MCF 10A (cell line): ENCODE results near the gene AMDHD1. TPM values are rescaled to one million over a fixed set of nuclear protein-coding genes. Genes with fewer than 3 reads are reported as not detected.

Source experiments
- BruUV-seq: library from RNA; stranded (reverse); fragments of 400-500 nt; replicated peaks from 2 replicates; lab custom pipeline; 2021; lab: Mats Ljungman, UMichigan
- CTCF ChIA-PET: fragments of 300-600 bp; sonication (Branson Sonifier 250); formaldehyde crosslinking; extraction: SDS; loops from one replicate; lab custom pipeline; 2021; ENCODE audit warnings: antibody characterized with exemption, inconsistent platforms; lab: Yijun Ruan, JAX
- POLR2A ChIA-PET: fragments of 300-600, 350-650 bp; sonication (Branson Sonifier 250); formaldehyde crosslinking; extraction: SDS; loops from one replicate; lab custom pipeline; 2020; ENCODE audit warnings: antibody characterized with exemption, inconsistent platforms; lab: Yijun Ruan, JAX
- DNase-seq: peaks from one replicate; pipeline ENCODE4 v3.0.0-alpha.2; 2018; ENCODE audit not compliant: unreplicated experiment
- H3K27ac Mint-ChIP-seq: one replicate; pipeline ENCODE4 v1.8.0; 2022; ENCODE audit warnings: mild to moderate bottlenecking, low read depth, mixed read lengths; ENCODE audit not compliant: unreplicated experiment
- H3K27me3 Mint-ChIP-seq: one replicate; pipeline ENCODE4 v1.8.0; 2022; ENCODE audit warnings: mixed read lengths; ENCODE audit not compliant: insufficient read depth, unreplicated experiment
- H3K36me3 Mint-ChIP-seq: one replicate; pipeline ENCODE4 v1.8.0; 2022; ENCODE audit warnings: mild to moderate bottlenecking, moderate library complexity, mixed read lengths; ENCODE audit not compliant: insufficient read depth, unreplicated experiment
- H3K4me1 Mint-ChIP-seq: one replicate; pipeline ENCODE4 v1.8.0; 2022; ENCODE audit warnings: mixed read lengths; ENCODE audit not compliant: insufficient read depth, unreplicated experiment
- H3K4me3 Mint-ChIP-seq: one replicate; pipeline ENCODE4 v1.8.0; 2022; ENCODE audit warnings: mild to moderate bottlenecking, moderate library complexity, mixed read lengths; ENCODE audit not compliant: unreplicated experiment
- H3K9me3 Mint-ChIP-seq: one replicate; pipeline ENCODE4 v1.8.0; 2022; ENCODE audit warnings: mixed read lengths; ENCODE audit not compliant: unreplicated experiment
- CTCF ChIP-seq: fragments of 200-600 bp; IDR thresholded peaks from one replicate; pipeline ENCODE4 v1.8.0; 2022; ENCODE audit warnings: antibody characterized with exemption, mild to moderate bottlenecking; ENCODE audit not compliant: unreplicated experiment
- intact Hi-C: fragments of 100-400 bp; cut with micrococcal nuclease; formaldehyde crosslinking; loops from 2 replicates; pipeline ENCODE4 v1.14.1; 2022
- total RNA-seq: library from RNA; stranded (reverse); gene quantifications from 2 replicates; pipeline ENCODE4 v1.2.3, GENCODE V29; 2022

Gene AMDHD1
- total RNA-seq, 1 experiment from 2014 or later, result 0.47 TPM

- no peaks in the 10 kb centered on the region for H3K4me1 Mint-ChIP-seq
Observed at GRCh38 chr12:95970905-95971304, 27.8 kb downstream of the AMDHD1 start.

GRCh38 chr12:95972832-95973456, 29.8 kb downstream of the AMDHD1 start:
- Mint-ChIP-seq H3K36me3 (no peaks in the 10 kb centered on the region), H3K27ac (no peak overlapping the region), H3K9me3 (no peaks in the 10 kb centered on the region), H3K4me1 (peaks cover 5% of the 10 kb centered on the region), H3K27me3 (no peaks in the 10 kb centered on the region), H3K4me3 (no peak overlapping the region)
- DNase-seq, result no peak
- intact Hi-C loops, result no loop called here
- CTCF ChIA-PET, result interaction anchor here (0.7 to 1.3 kb wide), 3 partner anchors 26 to 409 kb away, joined by 3 read pairs; no protein-coding TSS in a partner anchor
- BruUV-seq, result no TSS peak
- POLR2A ChIA-PET, result interaction anchor here (1.2 to 2.1 kb wide), 2 partner anchors 11 to 23 kb away, joined by 3 to 7 read pairs; no protein-coding TSS in a partner anchor
- TF ChIP-seq CTCF, result no peak

More at GRCh38 chr12:95970905-95971304, 27.8 kb downstream of the AMDHD1 start:
- no peak for DNase-seq
- Mint-ChIP-seq H3K27ac (no peak overlapping the region), H3K36me3 (no peaks in the 10 kb centered on the region), H3K4me3 (no peak overlapping the region), H3K9me3 (no peaks in the 10 kb centered on the region), H3K27me3 (no peaks in the 10 kb centered on the region)
- POLR2A ChIA-PET, result interaction anchor here (0.7 kb wide), 1 partner anchor 252 kb away, joined by 3 read pairs; no protein-coding TSS in a partner anchor
- intact Hi-C loops, result no loop called here
- no TSS peak for BruUV-seq
- TF ChIP-seq CTCF, result no peak
- CTCF ChIA-PET, result no interaction called here

- H3K27me3 Mint-ChIP-seq, result no peaks in the 10 kb centered on the region
- no peak for DNase-seq
- BruUV-seq, result no TSS peak
Observed at GRCh38 chr12:95974358-95974757, 31.2 kb downstream of the AMDHD1 start.

More at GRCh38 chr12:95974358-95974757, 31.2 kb downstream of the AMDHD1 start:
- intact Hi-C loops, result no loop called here
- no peak overlapping the region for H3K27ac Mint-ChIP-seq
- ChIA-PET POLR2A (interaction anchor here (1.2 to 2.1 kb wide), 2 partner anchors 9 to 25 kb away, joined by 3 to 7 read pairs; no protein-coding TSS in a partner anchor), CTCF (interaction anchor here (0.6 to 2.3 kb wide), 3 partner anchors 24 to 427 kb away, joined by 3 to 12 read pairs (median 3); no protein-coding TSS in a partner anchor)
- no peak for TF ChIP-seq CTCF
- no peaks in the 10 kb centered on the region for H3K9me3 Mint-ChIP-seq
- peaks cover 5% of the 10 kb centered on the region for H3K4me1 Mint-ChIP-seq
- H3K4me3 Mint-ChIP-seq, result no peak overlapping the region
- no peaks in the 10 kb centered on the region for H3K36me3 Mint-ChIP-seq
